ENCODE measurements around the gene CSRP3. TPM values are rescaled to one million over a fixed set of nuclear protein-coding genes. Genes with fewer than 3 reads are reported as not detected.

CSRP3 gene
- total and polyA plus RNA-seq, 2 experiments from 2014 or later, result not detected

DNA sequence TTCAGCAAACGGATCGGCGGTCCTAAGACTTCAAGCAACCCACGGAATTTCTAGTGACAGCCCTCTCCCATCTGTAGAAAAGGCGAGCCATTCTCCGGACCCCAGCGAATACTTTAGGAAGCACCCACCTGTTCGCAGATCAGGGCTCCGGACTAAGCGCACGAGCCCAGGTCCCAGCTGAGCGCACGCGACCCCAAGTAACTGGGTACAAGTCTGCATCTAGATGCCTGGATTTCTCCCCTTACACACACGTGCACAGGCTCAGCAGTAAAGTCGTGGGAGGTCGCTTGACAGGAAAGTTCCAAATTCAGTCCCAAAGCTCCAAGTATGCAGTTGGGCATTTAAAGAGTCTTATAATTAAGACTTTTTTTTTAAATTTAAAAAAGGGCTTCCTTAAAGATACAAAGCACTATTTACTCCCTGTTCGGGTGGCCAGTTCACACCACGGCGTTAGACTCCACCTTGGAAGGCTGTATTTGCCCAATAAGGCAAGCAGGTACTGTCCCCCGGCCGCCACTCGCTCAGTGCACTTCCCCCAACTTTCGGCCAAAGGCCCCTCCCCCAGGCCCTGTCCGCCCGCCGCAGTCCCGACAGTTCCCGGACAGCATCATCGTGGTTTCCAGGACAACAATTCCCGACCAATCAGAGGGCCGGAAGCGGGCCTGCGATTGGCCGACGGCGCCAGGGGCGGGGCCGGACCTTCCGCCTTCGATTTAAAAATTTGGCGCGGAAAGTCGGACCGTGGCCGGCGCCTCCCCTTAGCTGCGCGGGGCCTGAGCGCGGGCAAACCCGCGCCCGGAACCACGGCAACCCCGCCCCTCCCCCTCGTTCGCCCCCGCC lies 38.9 kb upstream of the CSRP3 start, which contains the start of gene E2F8:
E2F8 (minus strand) TSS at position 526 of the 840 bp plus-strand sequence. CDS start 824 bp downstream, outside the sequence.
- Histone ChIP-seq H3K4me2 (peak within 1 kb of the TSS; percentile 83), H4K20me1 (replicated peaks; ENCODE audit: insufficient read depth) (0 out of 2 replicates have a peak, but pooled peaks cover 2% of the 10 kb centered on the region), H3K27ac (ENCODE audit: low read depth) (0 out of 2 replicates have a peak within 1 kb of the TSS, but pooled peaks have one; percentile 81), H2AFZ (peak within 1 kb of the TSS; percentile 97), H3K4me1 (ENCODE audit: insufficient read depth) (no peaks in the 10 kb centered on the region), H3K36me3 (ENCODE audit: insufficient read depth) (no peaks in the 10 kb centered on the region), H3K27me3 (ENCODE audit: insufficient read depth) (peaks cover 32% of the 10 kb centered on the region), H3K79me2 (replicated peaks; ENCODE audit: insufficient read depth) (no peaks in the 10 kb centered on the region), H3K4me3 (peak within 1 kb of the TSS; percentile 63), H3F3A (replicated peaks; ENCODE audit: low read depth) (peaks cover 4% of the 10 kb centered on the region; the same call in 1 of the 2 replicates), H3K9me2 (ENCODE audit: insufficient read depth) (no peaks in the 10 kb centered on the region)
- H3K4me3 Mint-ChIP-seq, result peak within 1 kb of the TSS; percentile 84
- DNase-seq (ENCODE audit: low spot score), result peak; percentile 97
- TF ChIP-seq, protein P1, sequence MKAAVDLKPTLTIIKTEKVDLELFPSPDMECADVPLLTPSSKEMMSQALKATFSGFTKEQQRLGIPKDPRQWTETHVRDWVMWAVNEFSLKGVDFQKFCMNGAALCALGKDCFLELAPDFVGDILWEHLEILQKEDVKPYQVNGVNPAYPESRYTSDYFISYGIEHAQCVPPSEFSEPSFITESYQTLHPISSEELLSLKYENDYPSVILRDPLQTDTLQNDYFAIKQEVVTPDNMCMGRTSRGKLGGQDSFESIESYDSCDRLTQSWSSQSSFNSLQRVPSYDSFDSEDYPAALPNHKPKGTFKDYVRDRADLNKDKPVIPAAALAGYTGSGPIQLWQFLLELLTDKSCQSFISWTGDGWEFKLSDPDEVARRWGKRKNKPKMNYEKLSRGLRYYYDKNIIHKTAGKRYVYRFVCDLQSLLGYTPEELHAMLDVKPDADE (IDR thresholded peaks at IDR 0.05), result no peak
- TF ChIP-seq, protein P2, sequence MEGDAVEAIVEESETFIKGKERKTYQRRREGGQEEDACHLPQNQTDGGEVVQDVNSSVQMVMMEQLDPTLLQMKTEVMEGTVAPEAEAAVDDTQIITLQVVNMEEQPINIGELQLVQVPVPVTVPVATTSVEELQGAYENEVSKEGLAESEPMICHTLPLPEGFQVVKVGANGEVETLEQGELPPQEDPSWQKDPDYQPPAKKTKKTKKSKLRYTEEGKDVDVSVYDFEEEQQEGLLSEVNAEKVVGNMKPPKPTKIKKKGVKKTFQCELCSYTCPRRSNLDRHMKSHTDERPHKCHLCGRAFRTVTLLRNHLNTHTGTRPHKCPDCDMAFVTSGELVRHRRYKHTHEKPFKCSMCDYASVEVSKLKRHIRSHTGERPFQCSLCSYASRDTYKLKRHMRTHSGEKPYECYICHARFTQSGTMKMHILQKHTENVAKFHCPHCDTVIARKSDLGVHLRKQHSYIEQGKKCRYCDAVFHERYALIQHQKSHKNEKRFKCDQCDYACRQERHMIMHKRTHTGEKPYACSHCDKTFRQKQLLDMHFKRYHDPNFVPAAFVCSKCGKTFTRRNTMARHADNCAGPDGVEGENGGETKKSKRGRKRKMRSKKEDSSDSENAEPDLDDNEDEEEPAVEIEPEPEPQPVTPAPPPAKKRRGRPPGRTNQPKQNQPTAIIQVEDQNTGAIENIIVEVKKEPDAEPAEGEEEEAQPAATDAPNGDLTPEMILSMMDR (conservative IDR thresholded peaks at IDR 0.05; ENCODE audit: low read depth in 2 of 2), result no peak
- TF ChIP-seq, protein P3, sequence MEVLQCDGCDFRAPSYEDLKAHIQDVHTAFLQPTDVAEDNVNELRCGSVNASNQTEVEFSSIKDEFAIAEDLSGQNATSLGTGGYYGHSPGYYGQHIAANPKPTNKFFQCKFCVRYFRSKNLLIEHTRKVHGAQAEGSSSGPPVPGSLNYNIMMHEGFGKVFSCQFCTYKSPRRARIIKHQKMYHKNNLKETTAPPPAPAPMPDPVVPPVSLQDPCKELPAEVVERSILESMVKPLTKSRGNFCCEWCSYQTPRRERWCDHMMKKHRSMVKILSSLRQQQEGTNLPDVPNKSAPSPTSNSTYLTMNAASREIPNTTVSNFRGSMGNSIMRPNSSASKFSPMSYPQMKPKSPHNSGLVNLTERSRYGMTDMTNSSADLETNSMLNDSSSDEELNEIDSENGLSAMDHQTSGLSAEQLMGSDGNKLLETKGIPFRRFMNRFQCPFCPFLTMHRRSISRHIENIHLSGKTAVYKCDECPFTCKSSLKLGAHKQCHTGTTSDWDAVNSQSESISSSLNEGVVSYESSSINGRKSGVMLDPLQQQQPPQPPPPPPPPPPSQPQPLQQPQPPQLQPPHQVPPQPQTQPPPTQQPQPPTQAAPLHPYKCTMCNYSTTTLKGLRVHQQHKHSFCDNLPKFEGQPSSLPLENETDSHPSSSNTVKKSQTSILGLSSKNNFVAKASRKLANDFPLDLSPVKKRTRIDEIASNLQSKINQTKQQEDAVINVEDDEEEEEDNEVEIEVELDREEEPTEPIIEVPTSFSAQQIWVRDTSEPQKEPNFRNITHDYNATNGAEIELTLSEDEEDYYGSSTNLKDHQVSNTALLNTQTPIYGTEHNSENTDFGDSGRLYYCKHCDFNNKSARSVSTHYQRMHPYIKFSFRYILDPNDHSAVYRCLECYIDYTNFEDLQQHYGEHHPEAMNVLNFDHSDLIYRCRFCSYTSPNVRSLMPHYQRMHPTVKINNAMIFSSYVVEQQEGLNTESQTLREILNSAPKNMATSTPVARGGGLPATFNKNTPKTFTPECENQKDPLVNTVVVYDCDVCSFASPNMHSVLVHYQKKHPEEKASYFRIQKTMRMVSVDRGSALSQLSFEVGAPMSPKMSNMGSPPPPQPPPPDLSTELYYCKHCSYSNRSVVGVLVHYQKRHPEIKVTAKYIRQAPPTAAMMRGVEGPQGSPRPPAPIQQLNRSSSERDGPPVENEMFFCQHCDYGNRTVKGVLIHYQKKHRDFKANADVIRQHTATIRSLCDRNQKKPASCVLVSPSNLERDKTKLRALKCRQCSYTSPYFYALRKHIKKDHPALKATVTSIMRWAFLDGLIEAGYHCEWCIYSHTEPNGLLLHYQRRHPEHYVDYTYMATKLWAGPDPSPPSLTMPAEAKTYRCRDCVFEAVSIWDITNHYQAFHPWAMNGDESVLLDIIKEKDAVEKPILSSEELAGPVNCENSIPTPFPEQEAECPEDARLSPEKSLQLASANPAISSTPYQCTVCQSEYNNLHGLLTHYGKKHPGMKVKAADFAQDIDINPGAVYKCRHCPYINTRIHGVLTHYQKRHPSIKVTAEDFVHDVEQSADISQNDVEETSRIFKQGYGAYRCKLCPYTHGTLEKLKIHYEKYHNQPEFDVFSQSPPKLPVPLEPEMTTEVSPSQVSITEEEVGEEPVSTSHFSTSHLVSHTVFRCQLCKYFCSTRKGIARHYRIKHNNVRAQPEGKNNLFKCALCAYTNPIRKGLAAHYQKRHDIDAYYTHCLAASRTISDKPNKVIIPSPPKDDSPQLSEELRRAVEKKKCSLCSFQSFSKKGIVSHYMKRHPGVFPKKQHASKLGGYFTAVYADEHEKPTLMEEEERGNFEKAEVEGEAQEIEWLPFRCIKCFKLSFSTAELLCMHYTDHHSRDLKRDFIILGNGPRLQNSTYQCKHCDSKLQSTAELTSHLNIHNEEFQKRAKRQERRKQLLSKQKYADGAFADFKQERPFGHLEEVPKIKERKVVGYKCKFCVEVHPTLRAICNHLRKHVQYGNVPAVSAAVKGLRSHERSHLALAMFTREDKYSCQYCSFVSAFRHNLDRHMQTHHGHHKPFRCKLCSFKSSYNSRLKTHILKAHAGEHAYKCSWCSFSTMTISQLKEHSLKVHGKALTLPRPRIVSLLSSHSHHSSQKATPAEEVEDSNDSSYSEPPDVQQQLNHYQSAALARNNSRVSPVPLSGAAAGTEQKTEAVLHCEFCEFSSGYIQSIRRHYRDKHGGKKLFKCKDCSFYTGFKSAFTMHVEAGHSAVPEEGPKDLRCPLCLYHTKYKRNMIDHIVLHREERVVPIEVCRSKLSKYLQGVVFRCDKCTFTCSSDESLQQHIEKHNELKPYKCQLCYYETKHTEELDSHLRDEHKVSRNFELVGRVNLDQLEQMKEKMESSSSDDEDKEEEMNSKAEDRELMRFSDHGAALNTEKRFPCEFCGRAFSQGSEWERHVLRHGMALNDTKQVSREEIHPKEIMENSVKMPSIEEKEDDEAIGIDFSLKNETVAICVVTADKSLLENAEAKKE (CRISPR knock-in tag; IDR thresholded peaks at IDR 0.05), result no peak
- no peak for TF ChIP-seq ZNF114 (CRISPR knock-in tag; IDR thresholded peaks at IDR 0.05)
- TF ChIP-seq EZH2 (IDR thresholded peaks at IDR 0.05; ENCODE audit: low read depth, unreplicated experiment), result no peak
- TF ChIP-seq POLR2AphosphoS5 (IDR thresholded peaks at IDR 0.05; ENCODE audit: low read depth), result 0 out of 2 replicates have a peak, but pooled peaks have one; percentile 23
- no peak for TF ChIP-seq STAT1 (IDR thresholded peaks at IDR 0.05; ENCODE audit: unreplicated experiment)
- TF ChIP-seq NANOG (IDR thresholded peaks at IDR 0.05; ENCODE audit: borderline replicate concordance), result no peak
- TF ChIP-seq CREB1 (CRISPR knock-in tag; IDR thresholded peaks at IDR 0.05; ENCODE audit: low read depth), result peak; percentile 48
- TF ChIP-seq, protein P4, sequence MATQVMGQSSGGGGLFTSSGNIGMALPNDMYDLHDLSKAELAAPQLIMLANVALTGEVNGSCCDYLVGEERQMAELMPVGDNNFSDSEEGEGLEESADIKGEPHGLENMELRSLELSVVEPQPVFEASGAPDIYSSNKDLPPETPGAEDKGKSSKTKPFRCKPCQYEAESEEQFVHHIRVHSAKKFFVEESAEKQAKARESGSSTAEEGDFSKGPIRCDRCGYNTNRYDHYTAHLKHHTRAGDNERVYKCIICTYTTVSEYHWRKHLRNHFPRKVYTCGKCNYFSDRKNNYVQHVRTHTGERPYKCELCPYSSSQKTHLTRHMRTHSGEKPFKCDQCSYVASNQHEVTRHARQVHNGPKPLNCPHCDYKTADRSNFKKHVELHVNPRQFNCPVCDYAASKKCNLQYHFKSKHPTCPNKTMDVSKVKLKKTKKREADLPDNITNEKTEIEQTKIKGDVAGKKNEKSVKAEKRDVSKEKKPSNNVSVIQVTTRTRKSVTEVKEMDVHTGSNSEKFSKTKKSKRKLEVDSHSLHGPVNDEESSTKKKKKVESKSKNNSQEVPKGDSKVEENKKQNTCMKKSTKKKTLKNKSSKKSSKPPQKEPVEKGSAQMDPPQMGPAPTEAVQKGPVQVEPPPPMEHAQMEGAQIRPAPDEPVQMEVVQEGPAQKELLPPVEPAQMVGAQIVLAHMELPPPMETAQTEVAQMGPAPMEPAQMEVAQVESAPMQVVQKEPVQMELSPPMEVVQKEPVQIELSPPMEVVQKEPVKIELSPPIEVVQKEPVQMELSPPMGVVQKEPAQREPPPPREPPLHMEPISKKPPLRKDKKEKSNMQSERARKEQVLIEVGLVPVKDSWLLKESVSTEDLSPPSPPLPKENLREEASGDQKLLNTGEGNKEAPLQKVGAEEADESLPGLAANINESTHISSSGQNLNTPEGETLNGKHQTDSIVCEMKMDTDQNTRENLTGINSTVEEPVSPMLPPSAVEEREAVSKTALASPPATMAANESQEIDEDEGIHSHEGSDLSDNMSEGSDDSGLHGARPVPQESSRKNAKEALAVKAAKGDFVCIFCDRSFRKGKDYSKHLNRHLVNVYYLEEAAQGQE (IDR thresholded peaks at IDR 0.05; ENCODE audit: unreplicated experiment), result no peak
- no peak for TF ChIP-seq JUNB (IDR thresholded peaks at IDR 0.05; ENCODE audit: unreplicated experiment)
- TF ChIP-seq EZH2phosphoT487 (IDR thresholded peaks at IDR 0.05; ENCODE audit: unreplicated experiment), result no peak
- TF ChIP-seq ZNF331 (CRISPR knock-in tag; IDR thresholded peaks at IDR 0.05; ENCODE audit: low read depth), result no peak
- H3K9me3 Mint-ChIP-seq, result no peaks in the 10 kb centered on the region
- peaks cover 5% of the 10 kb centered on the region; the same call in 2 of the 3 replicates for H3K4me1 Mint-ChIP-seq
- peaks cover 30% of the 10 kb centered on the region for H3K27me3 Mint-ChIP-seq (ENCODE audit: insufficient read depth, low read depth, poor library complexity)
- peak within 1 kb of the TSS; percentile 76 for H3K27ac Mint-ChIP-seq
- ATAC-seq, result peak; percentile 84
- H3K36me3 Mint-ChIP-seq (ENCODE audit: low read depth), result peaks cover 23% of the 10 kb centered on the region; the same call in 2 of the 3 replicates
